H9 (cell line): ENCODE data around the gene LIMS2. TPM values are rescaled to one million over a fixed set of nuclear protein-coding genes. Genes with fewer than 3 reads are reported as not detected.

Experiments used
- DNase-seq: peaks from one replicate; pipeline ENCODE4 v3.0.0-alpha.2; 2017
- H2AFZ ChIP-seq: one replicate; pipeline ENCODE4 v1.6.1; 2013; ENCODE audit warnings: mild to moderate bottlenecking, low read length, control low read depth, moderate library complexity
- H2AK5ac ChIP-seq: 2 replicates; pipeline ENCODE4 v1.6.1; 2013; ENCODE audit warnings: low read length, control low read depth, mixed read lengths; ENCODE audit not compliant: insufficient read length
- H2BK120ac ChIP-seq: one replicate; pipeline ENCODE4 v1.6.1; 2013; ENCODE audit warnings: low read depth, mild to moderate bottlenecking, low read length, control low read depth, inconsistent platforms; ENCODE audit not compliant: poor library complexity, severe bottlenecking
- H2BK12ac ChIP-seq: 2 replicates; pipeline ENCODE4 v1.6.1; 2013; ENCODE audit warnings: low read length, control low read depth, mixed read lengths, low read depth; ENCODE audit not compliant: insufficient read length
- H2BK15ac ChIP-seq: 2 replicates; pipeline ENCODE4 v1.6.1; 2013; ENCODE audit warnings: low read depth, low read length, control low read depth
- H2BK20ac ChIP-seq: one replicate; pipeline ENCODE4 v1.6.1; 2013; ENCODE audit warnings: low read depth, mild to moderate bottlenecking, low read length, control low read depth, inconsistent platforms; ENCODE audit not compliant: poor library complexity, severe bottlenecking
- H2BK5ac ChIP-seq: 2 replicates; pipeline ENCODE4 v1.6.1; 2013; ENCODE audit warnings: low read length, control low read depth, mixed read lengths; ENCODE audit not compliant: insufficient read length
- H3K14ac ChIP-seq: 2 replicates; pipeline ENCODE4 v1.6.1; 2013; ENCODE audit warnings: low read length, control low read depth; ENCODE audit not compliant: insufficient read depth
- H3K18ac ChIP-seq: 2 replicates; pipeline ENCODE4 v1.6.1; 2013; ENCODE audit warnings: low read depth, mild to moderate bottlenecking, mixed read lengths, low read length, control low read depth; ENCODE audit not compliant: insufficient read length
- H3K23ac ChIP-seq: 2 replicates; pipeline ENCODE4 v1.6.1; 2013; ENCODE audit warnings: low read length, control low read depth, mixed read lengths, low read depth; ENCODE audit not compliant: insufficient read length
- H3K23me2 ChIP-seq: 2 replicates; pipeline ENCODE4 v1.6.1; 2013; ENCODE audit warnings: low read depth, mild to moderate bottlenecking, mixed read lengths, low read length, control low read depth; ENCODE audit not compliant: insufficient read length, poor library complexity, severe bottlenecking
- H3K27ac ChIP-seq: 2 replicates; pipeline ENCODE4 v1.5.1; 2013; ENCODE audit warnings: low read length, control low read depth, mixed read lengths, low read depth; ENCODE audit not compliant: insufficient read length
- H3K27me3 ChIP-seq: 2 replicates; pipeline ENCODE4 v1.6.1; 2013; ENCODE audit warnings: low read length, control low read depth, inconsistent platforms; ENCODE audit not compliant: insufficient read depth
- H3K4ac ChIP-seq: 2 replicates; pipeline ENCODE4 v1.6.1; 2013; ENCODE audit warnings: low read depth, mild to moderate bottlenecking, control low read depth, inconsistent platforms, low read length, moderate library complexity
- H3K4me1 ChIP-seq: 2 replicates; pipeline ENCODE4 v1.6.1; 2013; ENCODE audit warnings: low read length, control low read depth, inconsistent platforms; ENCODE audit not compliant: insufficient read depth
- H3K4me2 ChIP-seq: 2 replicates; pipeline ENCODE4 v1.6.1; 2013; ENCODE audit warnings: low read length, control low read depth, mixed read lengths; ENCODE audit not compliant: insufficient read length, insufficient read depth
- H3K56ac ChIP-seq: 2 replicates; pipeline ENCODE4 v1.6.1; 2013; ENCODE audit warnings: low read depth, mild to moderate bottlenecking, mixed read lengths, low read length, control low read depth; ENCODE audit not compliant: insufficient read length
- H3K79me1 ChIP-seq: 2 replicates; pipeline ENCODE4 v1.6.1; 2013; ENCODE audit warnings: low read depth, mild to moderate bottlenecking, moderate library complexity, low read length, control low read depth, inconsistent platforms; ENCODE audit not compliant: insufficient read depth, poor library complexity, severe bottlenecking
- H3K79me2 ChIP-seq: 2 replicates; pipeline ENCODE4 v1.6.1; 2013; ENCODE audit warnings: low read length, control low read depth, inconsistent platforms; ENCODE audit not compliant: insufficient read depth
- H3K9ac ChIP-seq: 2 replicates; pipeline ENCODE4 v1.6.1; 2013; ENCODE audit warnings: low read length, control low read depth, mixed read lengths; ENCODE audit not compliant: insufficient read length; ENCODE audit errors: extremely low read depth
- H3K9me3 ChIP-seq: one replicate; pipeline ENCODE4 v1.6.1; 2013; ENCODE audit warnings: low read depth, low read length, inconsistent platforms; ENCODE audit not compliant: control insufficient read depth
- H3T11ph ChIP-seq: one replicate; pipeline ENCODE4 v1.6.1; 2013; ENCODE audit warnings: mild to moderate bottlenecking, low read length, control low read depth, inconsistent platforms
- H4K20me1 ChIP-seq: one replicate; pipeline ENCODE4 v1.6.1; 2013; ENCODE audit not compliant: control insufficient read depth, insufficient read length, insufficient read depth
- H4K5ac ChIP-seq: 2 replicates; pipeline ENCODE4 v1.6.1; 2013; ENCODE audit warnings: low read depth, mild to moderate bottlenecking, mixed read lengths, low read length, control low read depth; ENCODE audit not compliant: insufficient read length
- H4K8ac ChIP-seq: replicated peaks from 2 replicates; pipeline ENCODE4 v1.6.1; 2013; ENCODE audit warnings: low read length, control low read depth, mixed read lengths, low read depth; ENCODE audit not compliant: insufficient read length
- H4K91ac ChIP-seq: 2 replicates; pipeline ENCODE4 v1.6.1; 2013; ENCODE audit warnings: low read depth, mild to moderate bottlenecking, moderate library complexity, mixed read lengths, low read length, control low read depth; ENCODE audit not compliant: insufficient read length
- H3K27ac Mint-ChIP-seq, 3 experiments: 2 replicates in 2 of 3; 3 replicates in 1 of 3; pipeline ENCODE4 v1.8.0; 2020 to 2021; ENCODE audit warnings: mixed read lengths in 3 of 3, mild to moderate bottlenecking in 1 of 3, moderate library complexity in 1 of 3
- H3K27me3 Mint-ChIP-seq: 2 replicates; pipeline ENCODE4 v1.8.0; 2021; ENCODE audit warnings: low read depth, mild to moderate bottlenecking, moderate library complexity, mixed read lengths
- H3K36me3 Mint-ChIP-seq, 3 experiments: 2 replicates in 2 of 3; 3 replicates in 1 of 3; pipeline ENCODE4 v1.8.0; 2020 to 2021; ENCODE audit warnings: low read depth in 3 of 3, mixed read lengths in 3 of 3; ENCODE audit not compliant: insufficient read depth in 1 of 3
- H3K4me1 Mint-ChIP-seq, 2 experiments: 2 replicates each; pipeline ENCODE4 v1.8.0; 2020; ENCODE audit warnings: mixed read lengths in 2 of 2
- H3K4me3 Mint-ChIP-seq, 2 experiments: 2 replicates in 1 of 2; 3 replicates in 1 of 2; pipeline ENCODE4 v1.8.0; 2020 to 2021; ENCODE audit warnings: mild to moderate bottlenecking in 2 of 2, mixed read lengths in 2 of 2, moderate library complexity in 1 of 2
- H3K9me3 Mint-ChIP-seq, 2 experiments: 2 replicates in 1 of 2; 3 replicates in 1 of 2; pipeline ENCODE4 v1.8.0; 2020; ENCODE audit warnings: mild to moderate bottlenecking in 2 of 2, mixed read lengths in 2 of 2, moderate library complexity in 1 of 2
- WGBS: extraction: QIAGEN DNeasy Blood & Tissue Kit; methylation state at CpG from one replicate; pipeline ENCODE4 v1.1.7; 2013; ENCODE audit warnings: missing lambda C conversion rate, low lambda C conversion rate, mixed read lengths; ENCODE audit not compliant: insufficient read length; ENCODE audit errors: extremely low coverage; 5-methylcytosine and 5-hydroxymethylcytosine counted together
- total RNA-seq: library from RNA; stranded (reverse); gene quantifications from 2 replicates; pipeline ENCODE4 v1.2.1, GENCODE V29; 2021
- TF ChIP-seq, protein P1 (sequence below): fragments of 200-600 bp; sonication (generic); conservative IDR thresholded peaks from 3 replicates; pipeline ENCODE4 v1.8.0; 2021; ENCODE audit warnings: antibody characterized with exemption, mild to moderate bottlenecking

Gene LIMS2
- total RNA-seq, 1 experiment from 2014 or later: 5.9 TPM

DNA sequence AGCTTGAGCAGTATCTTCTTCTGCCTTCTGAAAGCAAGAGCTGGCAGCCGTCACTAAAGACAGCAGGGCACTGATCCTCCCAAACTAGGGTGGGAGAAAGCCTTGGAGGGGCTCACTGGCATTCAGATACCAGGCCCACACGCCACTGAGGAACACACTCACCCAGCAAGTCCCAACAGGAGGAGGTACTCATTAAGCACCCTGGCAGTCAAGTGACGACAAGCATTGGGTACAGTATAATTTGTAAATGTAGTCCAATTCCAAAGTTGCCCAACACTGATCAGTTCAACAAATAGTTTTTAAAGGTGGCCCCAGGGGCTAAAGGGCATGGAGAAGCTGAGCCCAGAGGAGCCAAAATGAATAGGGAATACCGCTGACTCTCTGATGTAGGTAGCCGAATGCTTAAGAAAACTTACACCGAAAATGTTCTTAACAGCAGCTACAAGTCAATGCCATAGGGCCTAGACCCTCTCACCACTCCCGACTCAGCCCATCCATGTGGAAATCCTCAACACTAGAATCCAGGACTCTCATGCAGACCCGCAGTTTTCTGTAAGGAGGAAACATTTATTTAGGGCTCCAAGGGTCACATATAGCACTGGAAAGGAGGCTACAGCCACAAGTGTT is 9.9 kb downstream of the LIMS2 start:
- H2BK20ac ChIP-seq: no peak overlapping the region
- H2BK120ac ChIP-seq: no peak overlapping the region
- H4K20me1 ChIP-seq: no peaks in the 10 kb centered on the region
- H3K79me2 ChIP-seq: 0 out of 2 replicates have a peak, but pooled peaks cover 2% of the 10 kb centered on the region
- H3K4ac ChIP-seq: no peak overlapping the region
- peaks cover 0 to 2% (median 0%) of the 10 kb centered on the region in 3 experiments; a peak in 1 of 7 replicates for H3K36me3 Mint-ChIP-seq
- no peak overlapping the region for H3K9ac ChIP-seq
- no peak for DNase-seq
- no peaks in the 10 kb centered on the region for H3K9me3 ChIP-seq
- H2AFZ ChIP-seq: no peak overlapping the region
- H3K79me1 ChIP-seq: no peaks in the 10 kb centered on the region
- H3T11ph ChIP-seq: no peak overlapping the region
- H3K27me3 ChIP-seq: peaks cover 14% of the 10 kb centered on the region; the same call in 1 of the 2 replicates
- no peak overlapping the region for H3K27ac ChIP-seq
- TF ChIP-seq, protein P1, sequence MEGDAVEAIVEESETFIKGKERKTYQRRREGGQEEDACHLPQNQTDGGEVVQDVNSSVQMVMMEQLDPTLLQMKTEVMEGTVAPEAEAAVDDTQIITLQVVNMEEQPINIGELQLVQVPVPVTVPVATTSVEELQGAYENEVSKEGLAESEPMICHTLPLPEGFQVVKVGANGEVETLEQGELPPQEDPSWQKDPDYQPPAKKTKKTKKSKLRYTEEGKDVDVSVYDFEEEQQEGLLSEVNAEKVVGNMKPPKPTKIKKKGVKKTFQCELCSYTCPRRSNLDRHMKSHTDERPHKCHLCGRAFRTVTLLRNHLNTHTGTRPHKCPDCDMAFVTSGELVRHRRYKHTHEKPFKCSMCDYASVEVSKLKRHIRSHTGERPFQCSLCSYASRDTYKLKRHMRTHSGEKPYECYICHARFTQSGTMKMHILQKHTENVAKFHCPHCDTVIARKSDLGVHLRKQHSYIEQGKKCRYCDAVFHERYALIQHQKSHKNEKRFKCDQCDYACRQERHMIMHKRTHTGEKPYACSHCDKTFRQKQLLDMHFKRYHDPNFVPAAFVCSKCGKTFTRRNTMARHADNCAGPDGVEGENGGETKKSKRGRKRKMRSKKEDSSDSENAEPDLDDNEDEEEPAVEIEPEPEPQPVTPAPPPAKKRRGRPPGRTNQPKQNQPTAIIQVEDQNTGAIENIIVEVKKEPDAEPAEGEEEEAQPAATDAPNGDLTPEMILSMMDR: no peak
- no peak overlapping the region for H4K5ac ChIP-seq
- no peak overlapping the region for H4K91ac ChIP-seq
- H3K27ac Mint-ChIP-seq: no peak overlapping the region
- H3K4me1 ChIP-seq: no peaks in the 10 kb centered on the region
- no peak overlapping the region for H3K14ac ChIP-seq
- no peak overlapping the region for H2BK5ac ChIP-seq
- H3K56ac ChIP-seq: no peak overlapping the region
- H2AK5ac ChIP-seq: no peak overlapping the region
- no CpG with 5 or more reads among the region's 8 CpGs for WGBS
- H3K4me2 ChIP-seq: no peak overlapping the region
- no peaks in the 10 kb centered on the region for H3K9me3 Mint-ChIP-seq
- no peak overlapping the region for H2BK15ac ChIP-seq
- peaks cover 4% of the 10 kb centered on the region for H3K23me2 ChIP-seq
- H2BK12ac ChIP-seq: no peak overlapping the region
- H3K18ac ChIP-seq: no peak overlapping the region
- H3K4me1 Mint-ChIP-seq: peaks cover 3 to 4% of the 10 kb centered on the region in 2 experiments; a peak in 2 of 4 replicates
- peak overlapping the region in 1 of 2 experiments; percentile 59; a peak in 1 of 5 replicates for H3K4me3 Mint-ChIP-seq
- peaks cover 57% of the 10 kb centered on the region for H3K27me3 Mint-ChIP-seq
- no peak overlapping the region for H3K23ac ChIP-seq
- no peak overlapping the region for H4K8ac ChIP-seq
